Trophoblast cell (in vitro differentiated cells and primary cell): ENCODE results near the gene CPNE4.

Source experiments
- DNase-seq, 2 donors: peaks; one replicate each; pipeline ENCODE4 v3.0.0-alpha.2; 2016
- H2AFZ ChIP-seq: 2 replicates; pipeline ENCODE4 v1.6.1; 2013; ENCODE audit warnings: low read length, moderate library complexity, mild to moderate bottlenecking; ENCODE audit not compliant: insufficient read depth, poor library complexity
- H2AK5ac ChIP-seq: 2 replicates; pipeline ENCODE4 v1.6.1; 2013; ENCODE audit warnings: mild to moderate bottlenecking, low read length
- H2BK120ac ChIP-seq: 2 replicates; pipeline ENCODE4 v1.6.1; 2013; ENCODE audit warnings: low read length, mild to moderate bottlenecking, moderate library complexity; ENCODE audit not compliant: insufficient read depth, poor library complexity
- H2BK12ac ChIP-seq: 2 replicates; pipeline ENCODE4 v1.6.1; 2013; ENCODE audit warnings: mild to moderate bottlenecking, low read length, moderate library complexity
- H2BK5ac ChIP-seq: 2 replicates; pipeline ENCODE4 v1.6.1; 2013; ENCODE audit warnings: low read length, low read depth, moderate library complexity, mild to moderate bottlenecking; ENCODE audit not compliant: poor library complexity
- H3K14ac ChIP-seq: 2 replicates; pipeline ENCODE4 v1.6.1; 2013; ENCODE audit warnings: mild to moderate bottlenecking, low read length
- H3K18ac ChIP-seq: 2 replicates; pipeline ENCODE4 v1.6.1; 2013; ENCODE audit warnings: mild to moderate bottlenecking, low read length
- H3K23ac ChIP-seq: 2 replicates; pipeline ENCODE4 v1.6.1; 2013; ENCODE audit warnings: low read length
- H3K27ac ChIP-seq: 2 replicates; pipeline ENCODE4 v1.5.1; 2013; ENCODE audit warnings: low read depth, mild to moderate bottlenecking, inconsistent platforms, low read length, moderate library complexity
- H3K27me3 ChIP-seq: 2 replicates; pipeline ENCODE4 v1.6.1; 2013; ENCODE audit warnings: inconsistent platforms, mild to moderate bottlenecking, low read length, moderate library complexity; ENCODE audit not compliant: insufficient read depth
- H3K36me3 ChIP-seq, 2 experiments: 1 replicate in 1 of 2; 2 replicates in 1 of 2; pipeline ENCODE4 v1.6.1; 2013; ENCODE audit warnings: low read length in 2 of 2, mild to moderate bottlenecking in 2 of 2, moderate library complexity in 1 of 2; ENCODE audit not compliant: insufficient read depth in 2 of 2, control insufficient read depth in 1 of 2
- H3K4ac ChIP-seq: 2 replicates; pipeline ENCODE4 v1.6.1; 2013; ENCODE audit warnings: low read depth, mild to moderate bottlenecking, low read length, moderate library complexity
- H3K4me1 ChIP-seq, 2 experiments: 1 replicate in 1 of 2; 2 replicates in 1 of 2; pipeline ENCODE4 v1.6.1; 2013; ENCODE audit warnings: low read length in 2 of 2, mild to moderate bottlenecking in 2 of 2, moderate library complexity in 1 of 2; ENCODE audit not compliant: insufficient read depth in 2 of 2, control insufficient read depth in 1 of 2
- H3K4me2 ChIP-seq: 2 replicates; pipeline ENCODE4 v1.6.1; 2013; ENCODE audit warnings: inconsistent platforms, mild to moderate bottlenecking, low read length, moderate library complexity
- H3K4me3 ChIP-seq: 2 replicates; pipeline ENCODE4 v1.5.1; 2013; ENCODE audit warnings: mild to moderate bottlenecking, low read depth, low read length, inconsistent platforms
- H3K79me1 ChIP-seq: one replicate; pipeline ENCODE4 v1.6.1; 2013; ENCODE audit warnings: low read length
- H3K79me2 ChIP-seq: 2 replicates; pipeline ENCODE4 v1.6.1; 2013; ENCODE audit warnings: low read length, mild to moderate bottlenecking; ENCODE audit not compliant: control insufficient read depth, insufficient read depth, poor library complexity
- H3K9ac ChIP-seq: 2 replicates; pipeline ENCODE4 v1.6.1; 2013; ENCODE audit warnings: mild to moderate bottlenecking, low read length
- H3K9me3 ChIP-seq: 2 replicates; pipeline ENCODE4 v1.6.1; 2013; ENCODE audit warnings: low read depth, mild to moderate bottlenecking, control low read depth, inconsistent platforms, low read length; ENCODE audit not compliant: insufficient read depth
- H4K12ac ChIP-seq: 2 replicates; pipeline ENCODE4 v1.6.1; 2013; ENCODE audit warnings: low read depth, mild to moderate bottlenecking, low read length, moderate library complexity
- H4K8ac ChIP-seq: 2 replicates; pipeline ENCODE4 v1.6.1; 2013; ENCODE audit warnings: low read depth, mild to moderate bottlenecking, low read length, moderate library complexity
- H4K91ac ChIP-seq: one replicate; pipeline ENCODE4 v1.6.1; 2013; ENCODE audit warnings: low read depth, mild to moderate bottlenecking, low read length, moderate library complexity
- WGBS: extraction: QIAGEN DNeasy Blood & Tissue Kit; methylation state at CpG from one replicate; pipeline ENCODE4 v1.1.7; 2013; ENCODE audit warnings: missing lambda C conversion rate; ENCODE audit not compliant: insufficient read length, insufficient coverage; ENCODE audit errors: extremely low coverage; 5-methylcytosine and 5-hydroxymethylcytosine counted together

Gene CPNE4

DNA sequence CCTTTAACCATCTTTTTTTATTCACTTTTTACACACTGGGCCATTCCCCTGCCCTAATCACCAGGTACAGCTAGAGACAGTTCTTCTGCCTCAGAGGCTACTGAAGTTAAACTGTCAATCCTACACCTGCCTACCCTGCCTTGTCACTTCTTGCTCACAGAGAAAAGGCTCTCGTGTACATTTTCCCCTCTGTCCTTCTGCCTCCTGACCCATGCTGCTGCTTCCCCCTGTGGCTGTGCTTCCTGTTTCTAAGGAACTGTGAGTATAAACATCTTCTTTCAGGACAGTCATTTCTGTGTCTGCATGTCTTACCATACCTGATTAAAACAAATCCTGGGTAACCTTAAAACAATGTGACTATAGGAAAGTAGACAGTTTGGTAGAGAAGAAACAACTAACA lies 295.6 kb downstream of the CPNE4 start:
- Histone ChIP-seq H4K12ac (no peak overlapping the region), H2AK5ac (no peak overlapping the region), H3K36me3 (no peaks in the 10 kb centered on the region), H2BK120ac (no peak overlapping the region), H3K79me1 (no peaks in the 10 kb centered on the region), H3K27ac (no peak overlapping the region), H3K23ac (no peak overlapping the region), H3K4me2 (no peak overlapping the region), H2AFZ (no peak overlapping the region), H3K9ac (no peak overlapping the region), H3K79me2 (no peaks in the 10 kb centered on the region), H3K4ac (no peak overlapping the region), H3K18ac (no peak overlapping the region), H4K8ac (no peak overlapping the region), H3K14ac (no peak overlapping the region), H3K4me1 (no peaks in the 10 kb centered on the region), H4K91ac (no peak overlapping the region), H2BK5ac (no peak overlapping the region), H2BK12ac (no peak overlapping the region), H3K4me3 (no peak overlapping the region), H3K27me3 (no peaks in the 10 kb centered on the region), H3K9me3 (no peaks in the 10 kb centered on the region)
- WGBS: no CpG with 5 or more reads among the region's 1 CpG
- DNase-seq: no peak

DNA sequence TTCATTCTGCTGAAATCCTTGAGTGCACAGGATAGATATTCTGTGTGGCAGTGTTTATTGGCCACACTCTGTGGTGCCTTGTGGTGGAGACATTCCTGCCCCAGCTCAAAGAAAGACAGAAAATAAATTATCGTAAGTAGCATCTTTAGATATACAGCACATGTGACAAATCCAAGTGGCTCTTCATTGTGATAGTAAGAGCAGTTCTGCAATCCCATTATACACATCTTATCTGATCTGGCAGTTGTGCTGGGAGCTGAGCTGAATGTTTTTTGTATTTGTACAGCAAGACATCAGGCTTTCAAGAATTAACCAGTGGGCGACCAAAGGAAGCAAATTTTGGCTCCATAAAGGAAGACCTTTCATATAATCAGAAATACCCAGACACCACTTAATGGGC lies 296.7 kb downstream of the CPNE4 start:
- no peak overlapping the region for H3K4ac ChIP-seq
- H2AFZ ChIP-seq: no peak overlapping the region
- no peak overlapping the region for H2AK5ac ChIP-seq
- H3K4me3 ChIP-seq: no peak overlapping the region
- H2BK5ac ChIP-seq: no peak overlapping the region
- no peak overlapping the region for H2BK120ac ChIP-seq
- H3K14ac ChIP-seq: no peak overlapping the region
- no peaks in the 10 kb centered on the region for H3K27me3 ChIP-seq
- no peak overlapping the region for H4K91ac ChIP-seq
- no CpG with 5 or more reads among the region's 2 CpGs for WGBS
- H4K12ac ChIP-seq: no peak overlapping the region
- H3K79me2 ChIP-seq: no peaks in the 10 kb centered on the region
- no peak overlapping the region for H3K23ac ChIP-seq
- H3K18ac ChIP-seq: no peak overlapping the region
- H3K9me3 ChIP-seq: no peaks in the 10 kb centered on the region
- no peak overlapping the region for H3K27ac ChIP-seq
- H4K8ac ChIP-seq: no peak overlapping the region
- no peak for DNase-seq
- no peak overlapping the region for H2BK12ac ChIP-seq
- H3K4me1 ChIP-seq: no peaks in the 10 kb centered on the region
- no peaks in the 10 kb centered on the region for H3K79me1 ChIP-seq
- no peak overlapping the region for H3K9ac ChIP-seq
- no peak overlapping the region for H3K4me2 ChIP-seq
- no peaks in the 10 kb centered on the region for H3K36me3 ChIP-seq

DNA sequence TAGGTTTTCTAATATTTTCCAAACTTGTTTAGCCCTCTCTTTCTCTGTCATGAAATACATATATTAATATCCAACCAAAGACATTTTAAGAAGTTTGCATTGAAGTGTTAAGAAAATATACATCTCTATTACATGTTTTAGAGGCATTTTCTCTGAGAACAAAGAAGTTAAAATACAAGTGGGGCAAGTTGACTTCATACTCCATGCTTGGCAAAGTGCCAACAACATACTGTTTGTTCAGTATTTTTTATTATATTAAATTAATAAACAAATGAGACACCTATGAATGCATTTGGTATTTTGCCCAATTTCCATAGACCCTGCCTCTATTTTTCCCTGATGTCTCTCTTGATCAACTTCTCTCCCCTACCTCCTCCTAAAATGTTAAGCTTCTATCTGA lies 299.3 kb downstream of the CPNE4 start:
- no peak overlapping the region for H3K4ac ChIP-seq
- H2BK12ac ChIP-seq: no peak overlapping the region

DNA sequence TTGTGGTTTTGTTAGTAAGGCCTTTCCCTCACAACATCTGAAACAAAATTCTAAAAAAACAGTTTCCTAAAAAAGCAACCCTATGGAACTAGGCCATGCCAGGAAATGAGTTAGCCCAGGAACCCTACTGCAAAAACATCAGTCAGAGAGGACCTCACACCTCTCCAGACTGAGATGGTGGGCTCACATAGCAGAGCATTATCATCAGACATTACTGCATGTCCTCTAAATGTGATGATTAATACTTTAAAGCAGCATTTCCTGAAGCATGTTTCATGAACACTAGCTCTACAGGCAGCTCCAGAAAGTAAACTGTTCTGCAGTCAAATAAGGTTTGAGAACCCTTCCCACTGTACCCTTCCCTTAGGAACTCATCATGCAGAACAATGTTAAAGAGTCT lies 299.7 kb downstream of the CPNE4 start:
- Histone ChIP-seq H3K27me3 (no peaks in the 10 kb centered on the region), H3K23ac (no peak overlapping the region), H3K14ac (no peak overlapping the region), H2AFZ (no peak overlapping the region), H4K12ac (no peak overlapping the region), H3K4me1 (no peaks in the 10 kb centered on the region), H2BK12ac (no peak overlapping the region), H3K9me3 (no peaks in the 10 kb centered on the region), H3K18ac (no peak overlapping the region), H3K79me1 (no peaks in the 10 kb centered on the region), H2BK5ac (no peak overlapping the region), H4K91ac (no peak overlapping the region), H4K8ac (no peak overlapping the region), H3K4me3 (no peak overlapping the region), H2BK120ac (no peak overlapping the region), H3K36me3 (no peaks in the 10 kb centered on the region), H2AK5ac (no peak overlapping the region), H3K4me2 (no peak overlapping the region), H3K9ac (no peak overlapping the region), H3K79me2 (no peaks in the 10 kb centered on the region), H3K4ac (no peak overlapping the region), H3K27ac (no peak overlapping the region)
- DNase-seq: no peak

More for the DNA sequence above, 299.3 kb downstream of the CPNE4 start:
- Histone ChIP-seq H3K27ac (no peak overlapping the region), H3K4me1 (no peaks in the 10 kb centered on the region), H2AFZ (no peak overlapping the region), H3K36me3 (no peaks in the 10 kb centered on the region), H3K4me2 (no peak overlapping the region), H3K79me2 (no peaks in the 10 kb centered on the region), H3K23ac (no peak overlapping the region), H2BK5ac (no peak overlapping the region), H3K79me1 (no peaks in the 10 kb centered on the region), H4K12ac (no peak overlapping the region), H3K4me3 (no peak overlapping the region), H3K14ac (no peak overlapping the region), H3K27me3 (no peaks in the 10 kb centered on the region), H2AK5ac (no peak overlapping the region), H3K18ac (no peak overlapping the region), H3K9me3 (no peaks in the 10 kb centered on the region), H3K9ac (no peak overlapping the region), H4K91ac (no peak overlapping the region), H4K8ac (no peak overlapping the region), H2BK120ac (no peak overlapping the region)
- no peak for DNase-seq
